Measurements from ENCODE around the gene YES1. TPM values are rescaled to one million over a fixed set of nuclear protein-coding genes. Genes with fewer than 3 reads are reported as not detected.
A peak's percentile ranks its signal among the peaks of the same experiment; 100 is the strongest.

Gene YES1
- 48.4 and 66.6 TPM in 2 replicates for total RNA-seq (2014; rRNA removed; shearing (Covaris generic))

GRCh38 chr18:811892-812375, at the start of gene YES1:
Gene YES1, minus strand, starts transcription at chr18:812242. Its CDS starts 55,415 bp downstream, at chr18:756827.
- DNase-seq (ENCODE audit: low spot score): no peak

GRCh38 chr18:857986-858385, 45.9 kb upstream of the YES1 start:
- DNase-seq (ENCODE audit: low spot score): no peak

DNA sequence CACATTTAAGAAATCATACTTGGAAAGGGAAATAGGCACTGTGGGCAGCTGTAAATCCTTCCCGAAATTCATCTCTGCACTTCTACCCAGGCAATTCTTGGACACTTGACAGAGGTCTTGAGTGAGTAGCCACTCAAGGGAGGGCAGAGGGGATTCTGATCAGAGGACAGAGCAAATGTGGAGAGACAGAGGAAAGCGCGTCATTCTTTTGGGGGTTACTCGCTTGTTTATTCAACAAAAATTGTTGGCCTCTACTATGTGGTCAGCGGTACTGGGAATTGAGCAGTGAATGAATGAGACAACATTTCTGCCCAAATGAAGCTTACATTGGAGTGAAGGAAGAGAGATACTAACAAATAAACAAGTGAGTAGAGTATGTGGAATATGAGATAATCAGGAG, 41.4 kb upstream of the YES1 start:
- no peak for DNase-seq (ENCODE audit: low spot score)

DNA sequence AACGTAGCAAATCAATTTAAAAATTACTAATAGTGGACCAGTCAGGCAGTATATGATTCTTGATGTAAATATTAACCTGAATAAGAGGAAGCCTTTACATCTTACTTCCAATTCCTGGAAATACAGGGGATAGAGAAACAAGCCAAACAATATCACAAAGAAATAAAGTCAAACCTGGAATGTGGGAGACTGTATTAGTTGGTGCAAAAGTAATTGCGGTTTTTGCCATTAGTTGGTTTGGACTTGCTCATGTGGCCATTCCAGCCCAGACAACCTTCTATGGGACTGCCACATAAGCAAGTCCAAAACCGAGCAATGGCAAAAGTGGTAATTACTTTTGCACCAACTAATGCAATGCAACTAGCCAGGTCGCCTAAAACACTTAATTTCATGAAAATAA, 38.9 kb upstream of the YES1 start:
- DNase-seq (ENCODE audit: low spot score): no peak

GRCh38 chr18:849021-849420, 37.0 kb upstream of the YES1 start:
- no peak for DNase-seq (ENCODE audit: low spot score)

DNA sequence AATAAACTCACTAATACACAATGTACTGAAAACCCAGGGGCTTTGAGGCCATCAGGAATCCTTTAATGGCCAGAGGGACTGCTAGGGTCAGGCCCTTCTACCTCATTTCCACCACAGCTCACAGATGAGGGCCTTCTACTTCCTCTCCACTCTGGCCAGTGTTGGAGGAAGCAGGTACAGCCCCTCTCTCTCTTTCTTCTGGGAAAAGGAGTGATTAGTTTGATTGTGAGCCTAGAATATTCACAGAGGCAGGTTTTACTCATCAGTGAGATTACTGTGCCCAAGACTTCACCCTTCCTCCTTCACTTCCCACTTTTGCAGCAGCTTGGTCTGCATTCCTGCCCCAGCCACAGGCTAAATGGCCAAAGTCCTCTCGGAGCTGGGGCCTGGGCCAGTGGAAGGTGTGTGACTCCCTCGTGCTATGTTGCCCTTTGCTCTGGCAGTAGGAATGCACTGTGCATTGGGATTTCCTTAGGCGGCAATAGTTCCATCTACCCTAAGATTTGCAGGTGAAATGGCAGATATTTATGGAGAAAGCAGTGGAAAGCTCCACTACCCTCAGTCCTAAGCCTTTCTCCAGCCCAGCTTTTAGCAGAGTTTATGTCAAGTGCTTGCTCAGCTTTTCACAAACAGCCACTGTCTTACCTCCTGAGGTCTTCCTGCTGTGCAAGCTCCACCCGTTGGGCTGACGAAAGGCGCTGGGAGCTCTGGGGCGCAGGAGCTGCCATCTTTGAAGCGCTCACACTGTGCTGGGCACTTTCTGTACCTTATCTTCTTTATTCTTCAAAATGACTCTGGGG, 36.2 kb upstream of the YES1 start:
- peak; percentile 88 for DNase-seq (ENCODE audit: low spot score)

- peak; percentile 70 for DNase-seq (ENCODE audit: low spot score)
Measured at GRCh38 chr18:845152-845819, 33.2 kb upstream of the YES1 start.

GRCh38 chr18:841647-842370, 29.8 kb upstream of the YES1 start:
- DNase-seq (ENCODE audit: low spot score): no peak

GRCh38 chr18:840516-840915, 28.5 kb upstream of the YES1 start:
- no peak for DNase-seq (ENCODE audit: low spot score)

GRCh38 chr18:840023-840408, 28.0 kb upstream of the YES1 start:
- DNase-seq (ENCODE audit: low spot score): no peak

GRCh38 chr18:839224-840022, 27.4 kb upstream of the YES1 start:
- peak; percentile 91 for DNase-seq (ENCODE audit: low spot score)

DNA sequence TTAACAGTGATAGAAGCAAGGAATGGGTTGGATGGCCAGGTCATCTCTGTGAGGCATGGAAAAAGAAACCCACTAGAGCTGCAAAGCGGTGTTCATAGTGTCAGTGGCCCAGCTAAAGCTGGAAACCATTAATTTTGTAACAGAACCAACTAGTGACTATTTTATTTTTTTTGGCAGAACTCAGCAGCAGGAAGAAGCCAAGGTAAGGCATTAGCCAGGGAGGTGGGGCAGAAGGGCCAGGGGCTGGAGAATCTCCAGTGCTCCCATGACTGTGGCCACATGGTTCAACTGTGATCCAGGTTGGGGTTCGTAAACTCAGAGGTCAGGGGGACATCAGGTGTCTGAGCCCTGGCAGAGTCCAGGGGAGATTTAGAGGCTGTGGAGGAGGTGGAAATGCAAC, 25.9 kb upstream of the YES1 start:
- no peak for DNase-seq (ENCODE audit: low spot score)

DNA sequence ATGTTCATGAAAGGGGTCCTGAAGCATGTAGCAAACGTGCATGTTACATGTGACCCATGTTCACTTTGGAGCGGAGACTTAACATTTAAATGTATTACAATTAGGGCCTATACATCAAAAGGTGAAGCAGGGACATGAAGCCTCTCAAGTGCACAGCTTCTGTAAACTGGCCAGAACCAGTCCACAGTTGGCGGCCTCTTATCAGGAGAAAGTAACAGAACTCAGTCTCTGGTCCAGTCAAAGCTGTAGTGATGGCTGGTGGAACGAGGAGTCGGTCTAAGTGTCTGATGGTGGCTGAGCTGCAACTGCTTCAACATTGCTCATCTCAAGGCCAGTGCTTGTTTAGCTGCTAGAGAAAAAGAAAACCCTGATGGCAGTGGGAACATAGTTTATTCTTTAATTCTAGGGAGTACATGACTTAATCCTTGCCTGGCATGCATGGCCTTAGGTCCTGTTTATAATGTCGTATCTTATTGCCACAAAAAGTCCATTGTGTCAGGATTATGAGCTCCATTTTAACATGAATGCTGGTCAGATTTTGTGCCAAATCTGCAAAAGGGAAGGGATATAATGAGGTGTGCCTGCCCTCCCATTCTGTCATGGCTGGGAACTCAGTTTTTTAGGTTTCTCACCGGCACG, 22.2 kb upstream of the YES1 start:
- DNase-seq (ENCODE audit: low spot score): no peak

DNA sequence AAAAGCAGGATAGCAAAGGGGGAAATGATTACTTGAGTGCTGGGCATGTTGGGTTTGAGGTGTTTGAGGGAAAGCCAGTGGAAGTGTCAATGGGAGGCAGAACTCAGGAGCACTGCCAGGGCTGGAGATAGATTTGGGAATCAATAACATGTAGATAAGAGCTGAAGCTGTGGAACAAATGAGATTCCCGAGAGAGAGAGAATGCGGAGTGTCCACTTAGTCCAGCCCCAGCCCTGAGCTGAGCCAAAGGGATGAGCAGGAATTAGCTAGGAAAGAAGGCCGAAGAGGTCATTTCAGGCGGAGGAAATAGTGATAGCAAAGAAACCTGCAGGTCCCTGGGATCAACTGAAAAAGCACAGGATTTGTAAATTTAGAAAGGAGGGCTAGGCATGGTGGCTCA, 21.2 kb upstream of the YES1 start:
- DNase-seq (ENCODE audit: low spot score): no peak

- peak; percentile 61 for DNase-seq (ENCODE audit: low spot score)
Measured at GRCh38 chr18:832085-832681, 20.1 kb upstream of the YES1 start.

- no peak for DNase-seq (ENCODE audit: low spot score)
Measured at GRCh38 chr18:830315-830901, 18.4 kb upstream of the YES1 start.

GRCh38 chr18:829432-829831, 17.4 kb upstream of the YES1 start:
- no peak for DNase-seq (ENCODE audit: low spot score)

DNA sequence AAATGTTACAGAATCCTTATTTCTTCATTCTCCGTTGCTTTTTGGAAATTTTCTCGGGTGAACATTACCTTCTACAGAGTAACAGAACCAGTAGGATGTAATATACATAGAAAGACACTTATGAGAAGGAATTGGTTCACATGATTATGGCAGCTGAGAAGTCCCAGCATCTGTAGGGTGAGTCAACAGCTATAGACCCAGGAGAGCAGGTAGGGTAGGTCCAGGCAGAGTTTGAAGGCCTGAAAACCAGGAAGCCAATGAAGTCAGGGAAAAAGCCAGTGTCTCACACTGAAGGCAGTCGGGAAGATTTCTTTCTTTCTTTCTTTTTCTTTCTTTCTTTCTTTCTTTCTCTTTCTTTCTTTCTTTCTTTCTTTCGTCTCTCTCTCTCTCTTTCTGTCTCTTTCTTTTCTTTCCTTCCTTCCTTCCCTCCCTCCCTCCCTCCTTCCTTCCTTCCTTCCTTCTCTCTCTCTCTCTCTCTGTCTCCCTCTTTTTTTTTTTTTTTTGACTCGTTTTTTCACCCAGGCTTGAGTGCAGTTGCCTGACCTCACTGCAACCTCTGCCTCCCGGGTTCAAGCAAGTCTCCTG, 15.1 kb upstream of the YES1 start:
- no peak for DNase-seq (ENCODE audit: low spot score)

DNA sequence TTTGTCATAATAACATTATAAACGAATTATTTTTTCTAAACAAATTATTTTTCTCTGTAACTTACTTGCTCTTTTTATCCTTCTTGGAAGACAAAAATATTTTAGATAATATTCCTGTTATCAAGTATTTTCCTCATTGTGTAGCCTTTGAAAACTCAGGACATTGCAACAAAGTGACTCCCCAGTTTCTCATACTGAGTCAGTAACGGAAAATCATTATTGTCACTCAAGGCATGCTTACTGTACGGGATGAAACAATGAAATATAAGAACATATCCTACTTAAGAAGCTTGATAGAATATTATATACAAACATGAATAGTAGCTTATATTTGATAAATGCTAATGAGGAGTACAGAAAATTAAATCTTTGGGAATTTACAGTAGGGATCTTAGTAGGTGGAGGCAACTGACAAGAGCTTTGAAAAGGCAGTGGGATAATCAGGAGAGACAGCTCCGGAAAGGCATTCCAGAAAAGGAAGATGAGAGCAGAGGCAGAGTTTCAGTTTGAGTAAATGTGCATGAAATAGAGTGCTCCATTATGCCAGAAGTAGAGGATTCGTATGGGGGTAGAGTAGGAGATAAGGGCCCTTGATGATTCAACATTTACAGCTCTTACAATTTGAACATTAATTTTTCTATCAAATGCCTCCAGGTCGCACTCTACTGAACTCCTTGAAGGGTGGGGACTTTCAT, 14.0 kb upstream of the YES1 start:
- no peak for DNase-seq (ENCODE audit: low spot score)
